H1 (cell line): ENCODE results near the gene MADD. TPM values are rescaled to one million over a fixed set of nuclear protein-coding genes. Genes with fewer than 3 reads are reported as not detected.

Source experiments
- POLR2AphosphoS5 ChIP-seq: IDR thresholded peaks from 2 replicates; pipeline ENCODE4 v1.6.1; 2011; ENCODE audit warnings: low read depth, low read length
- polyA plus RNA-seq, 7 experiments: library from polyadenylated mRNA; depleted of rRNA in 3 of 7; stranded (reverse) in 5 of 7; unstranded in 2 of 7; fragments of >200 nt in 5 of 7; fragments of 200-250 nt in 2 of 7; gene quantifications; 1 replicate in 5 of 7; 2 replicates in 1 of 7; 4 replicates in 1 of 7; pipeline versions ENCODE4 v1.2.1 to v1.2.3, GENCODE V29; 2011 to 2013; ENCODE audit warnings: missing spikeins in 2 of 7, mixed read lengths in 2 of 7
- total RNA-seq: library from RNA; stranded (reverse); fragmentation: NEBNext Ultra II Directional; extraction: Animal tissue kit (Norgen Biotek cat#: 25700); gene quantifications from 2 replicates; pipeline ENCODE4 v1.2.1, GENCODE V29; 2021
- TF ChIP-seq, protein P1 (sequence below): IDR thresholded peaks from 2 replicates; pipeline ENCODE4 v1.6.1; 2012; ENCODE audit warnings: inconsistent platforms

MADD gene
- total and polyA plus RNA-seq, 2 of the 8 experiments (the other 6 are each of a cell fraction or from before 2014, with no cell fraction given), result 32.5 to 45.4 TPM

DNA sequence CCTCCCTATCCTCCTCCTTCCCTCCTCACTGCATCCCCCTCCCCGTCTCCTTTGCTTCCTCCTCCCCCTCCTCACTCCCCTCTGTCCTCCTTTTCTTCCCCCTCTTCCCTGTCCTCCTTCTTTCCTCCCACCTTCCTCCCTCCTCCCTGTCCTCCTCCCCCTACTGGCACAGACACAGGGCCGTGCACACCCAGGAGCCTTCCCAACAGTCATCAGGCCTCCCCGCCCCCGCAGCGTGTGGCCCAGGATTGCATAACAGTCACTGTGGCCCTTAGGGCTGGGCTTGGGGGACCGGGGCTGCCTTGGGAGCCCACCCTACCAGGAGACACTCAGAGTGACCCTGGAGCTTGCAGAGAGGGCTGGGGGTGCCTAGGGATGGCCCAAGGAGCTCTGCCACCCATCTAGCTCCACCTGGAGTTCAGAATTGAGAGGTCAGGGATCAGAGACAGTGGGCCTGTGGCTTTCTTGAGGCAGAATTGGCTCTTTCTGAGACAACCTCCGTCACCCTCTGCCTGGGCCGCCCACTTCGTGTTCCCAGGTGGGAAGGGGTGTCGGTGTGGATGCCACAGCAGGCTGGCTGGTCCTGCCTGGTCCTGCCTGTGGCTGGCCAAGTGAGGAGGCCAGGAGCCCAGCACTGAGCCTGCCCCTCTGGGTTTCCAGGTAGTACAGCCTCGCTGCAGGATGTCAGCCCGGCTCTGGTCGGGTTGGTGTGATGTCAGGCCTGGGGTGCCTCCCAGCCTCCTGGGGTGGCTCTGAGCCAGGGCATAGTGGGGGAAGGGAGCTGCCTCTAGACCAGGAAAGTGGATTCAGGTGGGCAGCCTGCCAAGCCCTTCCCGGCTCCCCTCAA is 106.8 kb downstream of the MADD start (continued):
- TF ChIP-seq POLR2AphosphoS5, result no peak
- TF ChIP-seq, protein P1, sequence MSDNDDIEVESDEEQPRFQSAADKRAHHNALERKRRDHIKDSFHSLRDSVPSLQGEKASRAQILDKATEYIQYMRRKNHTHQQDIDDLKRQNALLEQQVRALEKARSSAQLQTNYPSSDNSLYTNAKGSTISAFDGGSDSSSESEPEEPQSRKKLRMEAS, result no peak
